ENCODE results near the gene PLCXD3.

- TF ChIP-seq, protein P1, sequence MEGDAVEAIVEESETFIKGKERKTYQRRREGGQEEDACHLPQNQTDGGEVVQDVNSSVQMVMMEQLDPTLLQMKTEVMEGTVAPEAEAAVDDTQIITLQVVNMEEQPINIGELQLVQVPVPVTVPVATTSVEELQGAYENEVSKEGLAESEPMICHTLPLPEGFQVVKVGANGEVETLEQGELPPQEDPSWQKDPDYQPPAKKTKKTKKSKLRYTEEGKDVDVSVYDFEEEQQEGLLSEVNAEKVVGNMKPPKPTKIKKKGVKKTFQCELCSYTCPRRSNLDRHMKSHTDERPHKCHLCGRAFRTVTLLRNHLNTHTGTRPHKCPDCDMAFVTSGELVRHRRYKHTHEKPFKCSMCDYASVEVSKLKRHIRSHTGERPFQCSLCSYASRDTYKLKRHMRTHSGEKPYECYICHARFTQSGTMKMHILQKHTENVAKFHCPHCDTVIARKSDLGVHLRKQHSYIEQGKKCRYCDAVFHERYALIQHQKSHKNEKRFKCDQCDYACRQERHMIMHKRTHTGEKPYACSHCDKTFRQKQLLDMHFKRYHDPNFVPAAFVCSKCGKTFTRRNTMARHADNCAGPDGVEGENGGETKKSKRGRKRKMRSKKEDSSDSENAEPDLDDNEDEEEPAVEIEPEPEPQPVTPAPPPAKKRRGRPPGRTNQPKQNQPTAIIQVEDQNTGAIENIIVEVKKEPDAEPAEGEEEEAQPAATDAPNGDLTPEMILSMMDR (IDR thresholded peaks at IDR 0.05) = no peak
- no peak for TF ChIP-seq POLR2AphosphoS5 (IDR thresholded peaks at IDR 0.05)
- no peak for TF ChIP-seq EP300 (IDR thresholded peaks at IDR 0.05)
Measured at GRCh38 chr5:41399839-41400238, 110.6 kb downstream of the PLCXD3 start.
